ENCODE measurements around the gene SLC25A5.

The SLC25A5 gene

DNA sequence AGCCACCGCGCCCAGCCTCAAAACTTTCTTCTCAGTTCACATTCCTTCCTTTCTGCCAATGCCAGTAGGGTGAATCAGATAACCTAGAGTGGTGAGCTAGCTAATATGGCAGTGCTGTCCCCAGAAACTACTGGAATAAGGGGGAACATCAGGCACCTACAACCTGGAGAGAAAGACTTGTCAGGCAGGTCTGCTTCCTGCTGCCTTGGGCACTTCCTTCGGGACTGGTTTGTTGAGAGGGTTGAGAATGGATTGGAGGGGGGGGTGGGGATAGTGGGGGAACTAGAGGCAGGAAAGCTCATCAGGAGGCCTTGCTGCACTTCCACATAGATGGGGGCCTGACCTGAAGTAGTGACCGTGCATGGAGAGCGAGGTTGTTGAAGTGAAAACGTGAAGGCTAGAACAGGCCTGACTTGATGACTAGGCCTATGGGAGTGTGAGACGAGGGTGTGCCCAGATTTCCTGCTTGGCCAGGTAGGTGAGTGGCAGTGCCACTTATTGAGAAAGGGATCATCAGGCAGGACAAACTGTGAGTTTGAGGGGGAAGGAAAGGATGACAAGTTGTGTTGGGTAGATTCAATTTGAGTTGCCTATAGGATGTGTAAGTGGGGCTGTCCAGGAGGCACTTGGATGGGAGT is 33.4 kb downstream of the SLC25A5 start:
- POLR2A ChIA-PET = no interaction called here
- H3K27ac ChIP-seq (ENCODE audit: extremely low read depth, low read depth, low read length) = no peak overlapping the region
- CTCF ChIA-PET = interaction anchor here (1.1 to 2.1 kb wide), 2 partner anchors 11 to 12 kb away, joined by 3 to 10 read pairs; no protein-coding TSS in a partner anchor
- H3K4me1 ChIP-seq (ENCODE audit: control insufficient read depth, insufficient read depth, low read length) = no peaks in the 10 kb centered on the region
- no peak overlapping the region for H3K4me3 ChIP-seq (ENCODE audit: low read depth, low read length)
- no peaks in the 10 kb centered on the region for H3K9me3 ChIP-seq (ENCODE audit: control insufficient read depth, insufficient read depth, low read depth, low read length)
- no peaks in the 10 kb centered on the region for H3K36me3 ChIP-seq (ENCODE audit: control insufficient read depth in 2 of 2, insufficient read depth in 1 of 2, low read length in 2 of 2)
- no peak for TF ChIP-seq ZNF521 (tag by site-specific recombination; IDR thresholded peaks at IDR 0.05)
- no peak for TF ChIP-seq ZNF561 (tag by site-specific recombination; IDR thresholded peaks at IDR 0.05; ENCODE audit: borderline replicate concordance)
- TF ChIP-seq IKZF3 (tag by site-specific recombination; IDR thresholded peaks at IDR 0.05) = no peak
- TF ChIP-seq ZNF792 (tag by site-specific recombination; IDR thresholded peaks at IDR 0.05) = no peak
- TF ChIP-seq ZNF350 (tag by site-specific recombination; IDR thresholded peaks at IDR 0.05) = no peak
- TF ChIP-seq ZNF76 (tag by site-specific recombination; IDR thresholded peaks at IDR 0.05; ENCODE audit: borderline replicate concordance, low read depth) = no peak
- TF ChIP-seq CTCF (tag by site-specific recombination; IDR thresholded peaks at IDR 0.05) = no peak
- no peak for TF ChIP-seq ZNF302 (tag by site-specific recombination; IDR thresholded peaks at IDR 0.05; ENCODE audit: low read depth)
- no peak for TF ChIP-seq ZNF596 (tag by site-specific recombination; IDR thresholded peaks at IDR 0.05)
- no peak for TF ChIP-seq ZNF391 (tag by site-specific recombination; IDR thresholded peaks at IDR 0.05; ENCODE audit: borderline replicate concordance, low read depth)
- TF ChIP-seq ZNF747 (tag by site-specific recombination; IDR thresholded peaks at IDR 0.05) = no peak
- TF ChIP-seq, protein P1, sequence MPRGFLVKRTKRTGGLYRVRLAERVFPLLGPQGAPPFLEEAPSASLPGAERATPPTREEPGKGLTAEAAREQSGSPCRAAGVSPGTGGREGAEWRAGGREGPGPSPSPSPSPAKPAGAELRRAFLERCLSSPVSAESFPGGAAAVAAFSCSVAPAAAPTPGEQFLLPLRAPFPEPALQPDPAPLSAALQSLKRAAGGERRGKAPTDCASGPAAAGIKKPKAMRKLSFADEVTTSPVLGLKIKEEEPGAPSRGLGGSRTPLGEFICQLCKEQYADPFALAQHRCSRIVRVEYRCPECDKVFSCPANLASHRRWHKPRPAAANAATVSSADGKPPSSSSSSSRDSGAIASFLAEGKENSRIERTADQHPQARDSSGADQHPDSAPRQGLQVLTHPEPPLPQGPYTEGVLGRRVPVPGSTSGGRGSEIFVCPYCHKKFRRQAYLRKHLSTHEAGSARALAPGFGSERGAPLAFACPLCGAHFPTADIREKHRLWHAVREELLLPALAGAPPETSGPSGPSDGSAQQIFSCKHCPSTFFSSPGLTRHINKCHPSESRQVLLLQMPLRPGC (tag by site-specific recombination; IDR thresholded peaks at IDR 0.05) = no peak
- no peak for TF ChIP-seq ZIC2 (tag by site-specific recombination; IDR thresholded peaks at IDR 0.05)
- TF ChIP-seq ZBTB17 (tag by site-specific recombination; IDR thresholded peaks at IDR 0.05) = no peak
- no peak for TF ChIP-seq ZNF658 (tag by site-specific recombination; IDR thresholded peaks at IDR 0.05)
- TF ChIP-seq WT1 (tag by site-specific recombination; IDR thresholded peaks at IDR 0.05) = no peak
- TF ChIP-seq GLIS2 (tag by site-specific recombination; IDR thresholded peaks at IDR 0.05) = no peak
- TF ChIP-seq ZFP69B (tag by site-specific recombination; IDR thresholded peaks at IDR 0.05) = no peak

DNA sequence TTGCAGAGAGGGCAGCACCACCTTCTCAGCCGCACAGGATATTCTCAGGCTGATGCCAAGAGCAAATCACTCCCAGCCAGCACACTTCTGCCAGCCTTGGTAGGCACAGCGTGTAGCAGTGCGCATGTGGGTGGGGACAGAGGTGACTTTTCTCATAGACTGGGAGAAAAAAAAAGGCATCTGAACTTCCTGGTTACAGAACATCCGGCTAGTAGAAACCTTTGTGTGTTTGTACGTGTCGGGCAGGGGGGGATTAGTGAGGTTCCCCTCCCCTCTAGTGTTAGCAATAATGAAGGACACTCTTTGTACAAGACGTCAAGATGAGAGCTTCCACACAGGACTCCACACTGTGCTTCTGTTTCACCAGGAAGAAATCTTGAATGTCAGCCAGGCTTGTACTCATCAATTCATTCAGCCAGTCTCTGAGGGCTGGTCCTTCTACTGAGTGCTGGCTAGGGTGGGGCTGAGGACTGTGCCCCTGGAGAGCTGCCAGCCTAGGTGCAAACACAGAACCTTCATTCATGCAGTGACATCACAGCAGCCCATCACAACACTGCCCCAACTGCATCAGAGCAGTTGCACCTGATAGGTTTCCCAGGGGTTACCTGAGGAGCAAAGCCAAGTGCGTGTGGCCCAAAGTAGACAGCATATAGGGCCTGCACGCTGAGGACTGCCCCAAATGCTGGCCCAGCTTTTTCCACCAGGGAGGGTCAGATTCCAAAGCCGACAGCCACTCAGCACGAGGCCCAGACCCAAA is 34.7 kb downstream of the SLC25A5 start:
- ChIA-PET CTCF (interaction anchor here (1.1 to 2.1 kb wide), 3 partner anchors 10 to 20 kb away, joined by 3 to 10 read pairs (median 5); no protein-coding TSS in a partner anchor), POLR2A (interaction anchor here (1.1 kb wide), 1 partner anchor 35 kb away, joined by 4 read pairs; the partner anchor contains the start of gene SLC25A5)
- no peak for TF ChIP-seq ZFP37 (tag by site-specific recombination; IDR thresholded peaks at IDR 0.05)
- Histone ChIP-seq H3K36me3 (ENCODE audit: control insufficient read depth in 2 of 2, insufficient read depth in 1 of 2, low read length in 2 of 2) (no peaks in the 10 kb centered on the region), H3K9me3 (ENCODE audit: control insufficient read depth, insufficient read depth, low read depth, low read length) (no peaks in the 10 kb centered on the region), H3K4me3 (ENCODE audit: low read depth, low read length) (no peak overlapping the region), H3K27ac (ENCODE audit: extremely low read depth, low read depth, low read length) (no peak overlapping the region), H3K4me1 (ENCODE audit: control insufficient read depth, insufficient read depth, low read length) (no peaks in the 10 kb centered on the region)

All from HEK293 (cell line).